GM18498 (cell line): ENCODE results near the gene KCND3.

ENCODE experiments used
- ATAC-seq: cut with Tn5 transposase; IDR thresholded peaks from one replicate; pipeline ENCODE4 v1.9.1; 2021; ENCODE audit warnings: mild to moderate bottlenecking, moderate library complexity; ENCODE audit not compliant: unreplicated experiment

Gene KCND3

DNA sequence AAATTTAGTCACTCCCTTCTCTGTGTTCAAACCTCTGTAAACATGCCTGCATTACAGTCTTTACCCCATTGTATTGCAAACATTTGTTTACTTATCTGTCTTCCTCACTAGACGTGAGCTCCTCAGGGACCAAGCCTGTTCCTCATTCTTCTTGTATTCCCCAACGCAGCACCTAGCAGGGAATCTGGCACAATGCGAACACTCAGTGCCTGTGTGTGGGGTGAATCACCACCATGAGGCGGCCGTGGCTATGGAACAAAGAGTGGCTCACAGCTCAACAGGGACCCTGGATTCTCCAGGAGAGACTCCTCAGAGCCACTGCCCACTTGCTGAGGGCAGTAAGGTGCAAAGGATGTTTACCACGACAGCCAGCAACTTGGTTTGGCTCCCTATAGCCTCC is 137.9 kb downstream of the KCND3 start:
- no peak for ATAC-seq

GRCh38 chr1:111850109-111850508 is 139.4 kb downstream of the KCND3 start:
- ATAC-seq: no peak

DNA sequence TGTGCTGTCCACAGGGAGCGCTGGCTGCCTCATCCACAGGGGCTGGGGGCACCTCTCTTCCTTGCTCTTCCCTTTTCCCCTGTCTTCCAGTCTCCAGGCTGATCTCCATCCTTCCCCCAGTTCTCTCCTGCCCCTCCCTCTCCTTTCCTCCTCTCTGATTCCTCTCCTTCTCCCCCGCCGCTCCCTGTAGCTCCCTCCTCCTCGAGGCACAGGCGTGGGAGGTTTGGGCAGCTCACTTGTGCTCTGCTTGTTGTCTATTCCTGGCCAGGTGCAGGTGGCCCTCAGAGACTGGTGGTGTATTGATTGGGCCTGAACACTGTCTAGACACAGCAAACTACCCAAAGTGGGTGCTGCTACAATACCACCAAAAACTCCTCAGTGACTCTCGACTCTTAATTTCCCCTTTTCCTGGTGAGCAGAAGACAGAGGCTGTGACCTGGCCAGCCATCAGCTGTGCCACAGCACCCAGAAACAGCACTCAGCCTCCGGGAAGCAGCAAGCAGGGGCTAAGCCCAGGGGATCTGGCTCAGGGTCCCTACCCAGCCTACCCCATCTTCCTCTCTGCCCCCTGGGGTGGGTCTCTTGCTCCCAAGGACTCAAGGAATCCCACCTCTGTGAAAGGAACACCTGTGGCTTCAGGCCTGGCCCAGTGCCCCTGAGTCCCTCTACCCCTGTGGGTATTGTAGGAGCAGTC is 140.5 kb downstream of the KCND3 start:
- no peak for ATAC-seq

- ATAC-seq: no peak
Observed at GRCh38 chr1:111847466-111847865, 142.0 kb downstream of the KCND3 start.

- no peak for ATAC-seq
Observed at GRCh38 chr1:111846842-111847241, 142.6 kb downstream of the KCND3 start.

- ATAC-seq: no peak
Observed at GRCh38 chr1:111843177-111843576, 146.3 kb downstream of the KCND3 start.

GRCh38 chr1:111842411-111842810 is 147.1 kb downstream of the KCND3 start:
- no peak for ATAC-seq

GRCh38 chr1:111841746-111842145 is 147.7 kb downstream of the KCND3 start:
- ATAC-seq: no peak

GRCh38 chr1:111841189-111841588 is 148.3 kb downstream of the KCND3 start:
- ATAC-seq: no peak

GRCh38 chr1:111837393-111837792 is 152.1 kb downstream of the KCND3 start:
- ATAC-seq: no peak

GRCh38 chr1:111836111-111836510 is 153.4 kb downstream of the KCND3 start:
- no peak for ATAC-seq

GRCh38 chr1:111835514-111835913 is 154.0 kb downstream of the KCND3 start:
- no peak for ATAC-seq

DNA sequence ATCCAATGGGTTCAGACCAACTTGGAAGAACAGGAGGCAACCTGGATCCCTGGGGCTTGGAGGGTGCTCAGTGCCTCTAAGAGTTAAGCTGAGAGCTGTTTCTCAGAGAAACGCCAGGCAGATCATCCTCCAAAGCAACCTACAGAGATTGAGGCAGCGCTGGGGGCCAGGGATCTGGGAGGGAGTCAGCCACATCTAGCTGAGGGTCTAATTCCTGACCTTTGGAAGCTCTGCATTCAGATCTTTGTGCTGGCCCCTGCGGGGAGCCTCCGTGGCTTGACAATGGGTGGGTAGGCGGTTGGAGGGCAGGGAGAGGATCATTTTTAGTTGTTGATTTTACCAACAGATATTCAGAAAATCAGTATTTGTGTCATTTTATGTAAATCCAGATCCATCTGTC is 154.5 kb downstream of the KCND3 start:
- no peak for ATAC-seq

DNA sequence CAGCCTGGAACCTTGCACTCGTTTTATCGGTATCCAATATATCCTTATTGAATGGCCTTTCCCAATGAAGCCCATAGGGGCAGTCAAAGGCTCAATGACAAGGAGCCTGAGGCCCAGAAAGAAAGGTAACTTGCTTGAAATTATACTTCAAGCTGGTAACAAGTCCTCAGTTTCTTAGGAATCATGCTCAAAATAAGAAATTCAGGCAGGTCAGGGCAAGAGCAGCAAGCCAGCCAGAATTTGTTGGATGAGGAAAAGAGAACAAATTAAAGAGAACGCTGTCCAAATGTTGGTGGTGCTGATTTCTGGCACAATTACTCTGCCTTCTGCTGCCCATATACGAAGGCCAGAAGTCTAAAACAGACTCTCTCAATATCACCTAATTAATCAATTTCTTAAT is 156.1 kb downstream of the KCND3 start:
- ATAC-seq: no peak

DNA sequence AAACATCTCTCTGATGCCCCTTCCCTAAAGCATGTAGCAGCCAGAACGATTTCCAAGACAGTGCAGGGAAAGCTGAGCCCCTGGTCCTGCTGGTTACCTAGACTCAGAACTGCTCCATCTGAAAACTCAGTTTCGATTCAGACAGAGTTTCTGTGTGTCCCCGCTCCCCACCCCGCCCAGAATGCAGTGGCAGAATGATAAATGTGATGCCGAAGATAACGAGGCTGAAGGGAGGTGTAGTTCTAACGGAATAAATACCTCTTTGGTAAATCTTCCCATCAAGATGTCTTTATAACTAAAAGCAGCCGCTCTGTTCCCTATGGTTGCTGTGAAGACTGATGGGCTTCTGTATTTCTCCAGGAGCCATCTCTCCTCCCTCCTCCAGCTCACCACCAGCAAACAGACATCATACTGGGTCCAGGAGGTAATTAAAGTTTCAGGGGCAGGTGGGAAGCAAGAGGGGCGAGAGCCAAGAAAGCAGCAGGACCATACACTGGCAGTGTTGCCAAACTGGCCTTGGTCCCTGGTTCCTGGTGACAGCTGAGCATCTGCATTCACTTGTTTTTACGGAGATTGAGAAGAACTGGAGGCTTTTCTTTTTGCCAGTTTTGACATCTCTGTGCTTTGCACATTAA is 156.8 kb downstream of the KCND3 start:
- ATAC-seq: no peak

GRCh38 chr1:111831153-111831552 is 158.3 kb downstream of the KCND3 start:
- ATAC-seq: no peak

- no peak for ATAC-seq
Observed at GRCh38 chr1:111827946-111828345, 161.5 kb downstream of the KCND3 start.

GRCh38 chr1:111826278-111826677 is 163.2 kb downstream of the KCND3 start:
- no peak for ATAC-seq

GRCh38 chr1:111825217-111825616 is 164.3 kb downstream of the KCND3 start:
- ATAC-seq: no peak

GRCh38 chr1:111822138-111822537 is 167.3 kb downstream of the KCND3 start:
- ATAC-seq: no peak

DNA sequence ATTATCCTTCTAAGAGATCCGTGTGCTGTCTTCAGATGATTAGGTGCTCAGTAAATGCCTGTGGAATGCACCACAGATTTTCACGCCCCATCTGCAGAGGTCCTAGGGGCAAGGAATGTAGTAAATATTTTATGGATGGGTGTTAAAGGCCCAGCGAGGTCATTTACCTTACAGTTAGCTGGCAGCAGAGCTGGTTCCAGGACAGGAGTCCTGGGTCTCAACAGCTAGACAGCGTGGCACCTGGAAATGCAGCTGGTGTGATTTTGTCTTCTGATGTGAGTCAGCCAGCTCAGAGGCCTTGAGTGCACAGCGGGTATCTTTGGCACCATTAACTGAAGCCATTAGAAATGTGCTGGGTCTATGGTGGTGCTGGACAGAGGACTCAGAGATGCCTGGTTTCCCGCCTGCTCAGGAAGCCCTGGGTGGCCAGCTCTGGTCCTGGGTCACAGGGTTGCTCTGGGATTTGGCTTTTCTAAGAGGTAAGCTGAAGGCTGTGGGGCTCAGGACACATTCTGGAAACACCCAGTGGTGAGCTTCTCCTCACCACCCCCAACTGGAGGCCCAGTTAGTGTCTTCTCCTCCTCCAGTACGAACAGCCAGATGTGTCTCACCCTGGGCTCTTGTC is 168.2 kb downstream of the KCND3 start:
- ATAC-seq: no peak

- no peak for ATAC-seq
Observed at GRCh38 chr1:111819566-111820263, 169.8 kb downstream of the KCND3 start.
